Measurements from ENCODE around the gene TTC7B. TPM values are rescaled to one million over a fixed set of nuclear protein-coding genes. Genes with fewer than 3 reads are reported as not detected.

Gene TTC7B
- total and polyA plus RNA-seq, 9 of the 15 experiments (the other 6 are each of a cell fraction or from before 2014, with no cell fraction given): 2.2 to 77.2 (median 36.7) TPM

- no peaks in the 10 kb centered on the region for H3K9me3 ChIP-seq (replicated peaks; ENCODE audit: control insufficient read depth, insufficient read depth, low read depth, low read length)
- ATAC-seq (no peak), FAIRE-seq (no peak), DNase-seq (ENCODE audit: extremely low read depth in 1 of 4, low spot score in 3 of 4) (no peak)
- H3K9ac ChIP-seq (ENCODE audit: insufficient read depth in 1 of 2, low read depth in 2 of 2, low read length in 2 of 2): no peak overlapping the region
- peaks cover 2% of the 10 kb centered on the region for H3K9me1 ChIP-seq (ENCODE audit: control insufficient read depth, insufficient read depth, low read length)
- H3K27me3 ChIP-seq (ENCODE audit: control insufficient read depth in 2 of 2, insufficient read depth in 2 of 2, low read length in 2 of 2): no peaks in the 10 kb centered on the region
- no TSS peak for BruUV-seq (replicated peaks)
- H3K27ac ChIP-seq (ENCODE audit: extremely low read depth, low read depth, low read length): no peak overlapping the region
- H3K36me3 ChIP-seq (ENCODE audit: control insufficient read depth, insufficient read depth, low read length): no peaks in the 10 kb centered on the region
- ChIA-PET POLR2A (no interaction called here), CTCF (ENCODE audit: low intra/inter-chr PET ratio) (no interaction called here)
- in situ Hi-C loops (cut with MboI): no loop called here
- H3K4me2 ChIP-seq (ENCODE audit: insufficient read depth, low read length): no peak overlapping the region
- H3K4me3 ChIP-seq: no peak overlapping the region
- intact Hi-C loops (cut with micrococcal nuclease): no loop called here
- no peaks in the 10 kb centered on the region for H3K79me2 ChIP-seq (ENCODE audit: control insufficient read depth, insufficient read depth, low read length)
- no peak overlapping the region for H2AFZ ChIP-seq (ENCODE audit: low read depth, low read length)
- H4K20me1 ChIP-seq (replicated peaks; ENCODE audit: control insufficient read depth, insufficient read depth, low read length): no peaks in the 10 kb centered on the region
- TF ChIP-seq MCM7 (IDR thresholded peaks at IDR 0.05) (no peak), HMGXB4 (CRISPR knock-in tag; IDR thresholded peaks at IDR 0.05) (no peak)
- WGBS (ENCODE audit: insufficient coverage, low coverage, missing lambda C conversion rate): 79% methylated on average over 8 of the region's 12 CpGs
- H3K4me1 ChIP-seq (replicated peaks in 1 of 2; ENCODE audit: control insufficient read depth in 2 of 2, insufficient read depth in 2 of 2, low read length in 2 of 2): peaks cover 0 to 21% of the 10 kb centered on the region in 2 experiments; a peak in 2 of 5 replicates
These were observed 276.2 kb downstream of the TTC7B start for GRCh38 chr14:90539996-90540395.

- H3K4me2 ChIP-seq (ENCODE audit: insufficient read depth, low read length): no peak overlapping the region
- CTCF ChIA-PET (ENCODE audit: low intra/inter-chr PET ratio): no interaction called here
- ATAC-seq (no peak), DNase-seq (ENCODE audit: extremely low read depth in 1 of 4, low spot score in 3 of 4) (no peak), FAIRE-seq (no peak)
- peaks cover 2 to 27% of the 10 kb centered on the region in 2 experiments; a peak in 4 of 5 replicates for H3K4me1 ChIP-seq (replicated peaks in 1 of 2; ENCODE audit: control insufficient read depth in 2 of 2, insufficient read depth in 2 of 2, low read length in 2 of 2)
- no peak overlapping the region for H3K9ac ChIP-seq (ENCODE audit: insufficient read depth in 1 of 2, low read depth in 2 of 2, low read length in 2 of 2)
- H3K36me3 ChIP-seq (ENCODE audit: control insufficient read depth, insufficient read depth, low read length): no peaks in the 10 kb centered on the region
- TF ChIP-seq ZNF133 (CRISPR knock-in tag; IDR thresholded peaks at IDR 0.05): no peak
- no peak for TF ChIP-seq NFIC (IDR thresholded peaks at IDR 0.05)
- TF ChIP-seq NEUROD1 (IDR thresholded peaks at IDR 0.05; ENCODE audit: borderline replicate concordance, low read depth, low read length, partially characterized antibody): no peak
- no peak for TF ChIP-seq SNIP1 (IDR thresholded peaks at IDR 0.05; ENCODE audit: low read depth)
- no peak for TF ChIP-seq IRF1 (CRISPR knock-in tag; IDR thresholded peaks at IDR 0.05; ENCODE audit: borderline replicate concordance)
- TF ChIP-seq CBX1 (IDR thresholded peaks at IDR 0.05; ENCODE audit: low read depth): no peak
- no peak for TF ChIP-seq DPF2 (IDR thresholded peaks at IDR 0.05)
- no peak for TF ChIP-seq LEF1 (IDR thresholded peaks at IDR 0.05)
- TF ChIP-seq POLR2B (IDR thresholded peaks at IDR 0.05; ENCODE audit: low read depth, partially characterized antibody): no peak
- TF ChIP-seq ELF2 (CRISPR knock-in tag; IDR thresholded peaks at IDR 0.05): no peak
- no peak overlapping the region for H3K27ac ChIP-seq (ENCODE audit: extremely low read depth, low read depth, low read length)
- no TSS peak for BruUV-seq (replicated peaks)
- H3K4me3 ChIP-seq: no peak overlapping the region
- WGBS (ENCODE audit: insufficient coverage, low coverage, missing lambda C conversion rate): 89% methylated on average over 3 of the region's 3 CpGs
- intact Hi-C loops (cut with micrococcal nuclease): no loop called here
- no peaks in the 10 kb centered on the region for H3K27me3 ChIP-seq (ENCODE audit: control insufficient read depth in 2 of 2, insufficient read depth in 2 of 2, low read length in 2 of 2)
- H2AFZ ChIP-seq (ENCODE audit: low read depth, low read length): no peak overlapping the region
- H3K79me2 ChIP-seq (ENCODE audit: control insufficient read depth, insufficient read depth, low read length): no peaks in the 10 kb centered on the region
- in situ Hi-C loops (cut with MboI): no loop called here
- peaks cover 2% of the 10 kb centered on the region for H3K9me1 ChIP-seq (ENCODE audit: control insufficient read depth, insufficient read depth, low read length)
- no peaks in the 10 kb centered on the region for H3K9me3 ChIP-seq (replicated peaks; ENCODE audit: control insufficient read depth, insufficient read depth, low read depth, low read length)
- POLR2A ChIA-PET: no interaction called here
- no peaks in the 10 kb centered on the region for H4K20me1 ChIP-seq (replicated peaks; ENCODE audit: control insufficient read depth, insufficient read depth, low read length)
These were observed 276.8 kb downstream of the TTC7B start for GRCh38 chr14:90539496-90539775.

Measured in K562 (cell line).